CD4-positive, alpha-beta T cell (primary cell): ENCODE data around the gene TSEN2. TPM values are rescaled to one million over a fixed set of nuclear protein-coding genes. Genes with fewer than 3 reads are reported as not detected.

Source experiments
- ATAC-seq: fragments of 200-7000 bp; cut with Tn5 transposase; one replicate; pipeline ENCODE4 v1.10.0; 2022; ENCODE audit warnings: mild to moderate bottlenecking; ENCODE audit not compliant: poor library complexity
- CTCF ChIA-PET: fragments of 350-600 bp; sonication (Branson Sonifier 250); formaldehyde crosslinking; loops from one replicate; lab custom pipeline; 2021; ENCODE audit warnings: antibody characterized with exemption, inconsistent platforms; lab: Charles Lee
- POLR2A ChIA-PET: fragments of 350-600 bp; sonication (Branson Sonifier 250); formaldehyde crosslinking; loops from one replicate; lab custom pipeline; 2021; ENCODE audit warnings: antibody characterized with exemption, inconsistent platforms; lab: Charles Lee
- DNase-seq, 14 experiments: peaks; one replicate each; pipeline ENCODE4 v3.0.0-alpha.2; 2013 to 2020; ENCODE audit warnings: mixed read lengths in 2 of 14
- H3K27ac ChIP-seq, 2 donors: one replicate each; pipeline versions ENCODE4 v1.5.1 to v1.7.0; 2013; ENCODE audit warnings: low read length in 2 of 2, low read depth in 1 of 2, mild to moderate bottlenecking in 1 of 2
- H3K27me3 ChIP-seq, 2 experiments: 1 replicate in 1 of 2; 2 replicates in 1 of 2; pipeline versions ENCODE4 v1.6.1 to v1.7.0; 2013; ENCODE audit warnings: low read length in 2 of 2, control low read depth in 1 of 2, mild to moderate bottlenecking in 1 of 2, moderate library complexity in 1 of 2; ENCODE audit not compliant: insufficient read depth in 2 of 2, control insufficient read depth in 1 of 2
- H3K36me3 ChIP-seq: one replicate; pipeline ENCODE4 v1.6.1; 2013; ENCODE audit warnings: low read length, control low read depth; ENCODE audit not compliant: insufficient read depth
- H3K4me1 ChIP-seq: one replicate; pipeline ENCODE4 v1.6.1; 2013; ENCODE audit warnings: low read length, control low read depth; ENCODE audit not compliant: insufficient read depth
- H3K4me3 ChIP-seq: one replicate; pipeline ENCODE4 v1.5.1; 2013; ENCODE audit warnings: mild to moderate bottlenecking, low read length, moderate library complexity
- H3K9me3 ChIP-seq, 2 experiments: 1 replicate in 1 of 2; 2 replicates in 1 of 2; pipeline versions ENCODE4 v1.6.1 to v1.7.0; 2013; ENCODE audit warnings: low read length in 2 of 2, mild to moderate bottlenecking in 2 of 2, control low read depth in 1 of 2, moderate library complexity in 1 of 2; ENCODE audit not compliant: control insufficient read depth in 1 of 2, insufficient read depth in 1 of 2
- H3K27ac Mint-ChIP-seq: one replicate; pipeline ENCODE4 v1.8.0; 2020; ENCODE audit warnings: mixed read lengths
- H3K27me3 Mint-ChIP-seq: one replicate; pipeline ENCODE4 v1.8.0; 2021; ENCODE audit warnings: mixed read lengths
- H3K36me3 Mint-ChIP-seq: one replicate; pipeline ENCODE4 v1.8.0; 2021; ENCODE audit warnings: low read depth, mixed read lengths
- H3K4me1 Mint-ChIP-seq: one replicate; pipeline ENCODE4 v1.8.0; 2021; ENCODE audit warnings: low read depth, mixed read lengths
- H3K4me3 Mint-ChIP-seq: one replicate; pipeline ENCODE4 v1.8.0; 2020; ENCODE audit warnings: mild to moderate bottlenecking, mixed read lengths
- H3K9me3 Mint-ChIP-seq: one replicate; pipeline ENCODE4 v1.8.0; 2020; ENCODE audit warnings: mixed read lengths
- intact Hi-C, 2 experiments: fragments of 100-400 bp; cut with DNase I in 1 of 2; cut with micrococcal nuclease in 1 of 2; formaldehyde crosslinking; loops; one replicate each; pipeline versions ENCODE4 v1.15.1 to v1.9.0; 2023 to 2025; cut with DNase I, micrococcal nuclease
- total RNA-seq, 174 experiments: library from RNA in 2 of 174; stranded (reverse) in 2 of 174; gene quantifications; one replicate each; pipeline ENCODE4 v1.2.3 and lab custom pipeline; 2021 to 2026
- TF ChIP-seq, protein P1 (sequence below): fragments of 200-600 bp; IDR thresholded peaks from one replicate; pipeline ENCODE4 v1.8.0; 2022; ENCODE audit warnings: antibody characterized with exemption, mild to moderate bottlenecking

Gene TSEN2
- total RNA-seq, 2 experiments from 2014 or later = 8.0 to 8.2 TPM

DNA sequence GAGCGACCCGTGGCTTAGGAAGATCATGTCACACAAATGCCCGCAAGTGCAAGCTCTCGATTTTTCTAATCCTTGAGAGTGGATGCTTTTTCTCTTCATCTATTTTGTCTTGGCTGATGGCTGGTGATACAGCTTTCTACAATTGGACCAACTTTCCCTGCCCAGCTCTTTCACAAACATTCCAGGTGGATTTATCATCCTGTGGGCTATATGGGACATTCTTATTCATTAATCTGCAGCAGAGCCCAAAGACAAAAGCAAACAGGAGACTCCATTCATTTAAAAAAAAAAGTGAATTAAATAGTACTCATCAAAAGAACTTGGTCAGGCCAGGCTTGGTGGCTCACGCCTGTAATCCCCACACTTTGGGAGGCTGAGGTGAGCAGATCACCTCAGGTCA, 14.2 kb upstream of the TSEN2 start:
- H3K4me1 Mint-ChIP-seq = peaks cover 11% of the 10 kb centered on the region
- H3K4me1 ChIP-seq = peaks cover 12% of the 10 kb centered on the region
- H3K4me3 Mint-ChIP-seq = no peak overlapping the region
- H3K27me3 ChIP-seq = no peaks in the 10 kb centered on the region
- DNase-seq (no peak), ATAC-seq (no peak)
- POLR2A ChIA-PET = no interaction called here
- H3K27ac Mint-ChIP-seq = no peak overlapping the region
- H3K27me3 Mint-ChIP-seq = no peaks in the 10 kb centered on the region
- CTCF ChIA-PET = no interaction called here
- H3K9me3 Mint-ChIP-seq = no peaks in the 10 kb centered on the region
- H3K36me3 ChIP-seq = no peaks in the 10 kb centered on the region
- no peak overlapping the region for H3K27ac ChIP-seq
- no peaks in the 10 kb centered on the region for H3K36me3 Mint-ChIP-seq
- no peaks in the 10 kb centered on the region for H3K9me3 ChIP-seq
- intact Hi-C loops = no loop called here
- TF ChIP-seq, protein P1, sequence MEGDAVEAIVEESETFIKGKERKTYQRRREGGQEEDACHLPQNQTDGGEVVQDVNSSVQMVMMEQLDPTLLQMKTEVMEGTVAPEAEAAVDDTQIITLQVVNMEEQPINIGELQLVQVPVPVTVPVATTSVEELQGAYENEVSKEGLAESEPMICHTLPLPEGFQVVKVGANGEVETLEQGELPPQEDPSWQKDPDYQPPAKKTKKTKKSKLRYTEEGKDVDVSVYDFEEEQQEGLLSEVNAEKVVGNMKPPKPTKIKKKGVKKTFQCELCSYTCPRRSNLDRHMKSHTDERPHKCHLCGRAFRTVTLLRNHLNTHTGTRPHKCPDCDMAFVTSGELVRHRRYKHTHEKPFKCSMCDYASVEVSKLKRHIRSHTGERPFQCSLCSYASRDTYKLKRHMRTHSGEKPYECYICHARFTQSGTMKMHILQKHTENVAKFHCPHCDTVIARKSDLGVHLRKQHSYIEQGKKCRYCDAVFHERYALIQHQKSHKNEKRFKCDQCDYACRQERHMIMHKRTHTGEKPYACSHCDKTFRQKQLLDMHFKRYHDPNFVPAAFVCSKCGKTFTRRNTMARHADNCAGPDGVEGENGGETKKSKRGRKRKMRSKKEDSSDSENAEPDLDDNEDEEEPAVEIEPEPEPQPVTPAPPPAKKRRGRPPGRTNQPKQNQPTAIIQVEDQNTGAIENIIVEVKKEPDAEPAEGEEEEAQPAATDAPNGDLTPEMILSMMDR = no peak
- no peak overlapping the region for H3K4me3 ChIP-seq

DNA sequence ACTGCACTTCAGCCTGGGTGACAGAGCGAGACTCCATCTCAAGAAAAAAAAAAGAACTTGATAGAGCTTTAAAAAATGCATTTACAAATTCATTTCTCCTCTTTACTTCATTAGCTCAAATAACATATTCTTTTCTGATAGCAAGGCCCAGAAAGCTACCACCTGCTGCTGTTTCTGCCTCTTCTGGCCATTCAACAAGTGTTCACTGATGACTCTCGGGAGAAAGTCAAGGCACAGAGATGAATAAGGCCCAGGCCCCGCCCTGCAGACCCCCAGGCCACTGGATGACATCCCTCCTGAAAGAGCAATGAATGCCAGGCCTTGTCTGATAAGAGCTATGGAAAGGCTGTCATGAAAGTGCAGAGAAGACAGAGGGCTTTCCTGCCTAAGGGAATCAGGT, 13.6 kb upstream of the TSEN2 start:
- Mint-ChIP-seq H3K9me3 (no peaks in the 10 kb centered on the region), H3K27me3 (no peaks in the 10 kb centered on the region), H3K4me3 (no peak overlapping the region), H3K4me1 (peaks cover 11% of the 10 kb centered on the region), H3K36me3 (no peaks in the 10 kb centered on the region), H3K27ac (no peak overlapping the region)
- DNase-seq = no peak
- intact Hi-C loops = no loop called here
- ChIA-PET POLR2A (interaction anchor here (1.0 kb wide), 1 partner anchor 9 kb away, joined by 5 read pairs; no protein-coding TSS in a partner anchor), CTCF (no interaction called here)
- Histone ChIP-seq H3K4me3 (no peak overlapping the region), H3K9me3 (no peaks in the 10 kb centered on the region), H3K27me3 (no peaks in the 10 kb centered on the region), H3K27ac (no peak overlapping the region), H3K4me1 (peaks cover 12% of the 10 kb centered on the region), H3K36me3 (no peaks in the 10 kb centered on the region)
- ATAC-seq = no peak
- TF ChIP-seq, protein P1 = no peak

DNA sequence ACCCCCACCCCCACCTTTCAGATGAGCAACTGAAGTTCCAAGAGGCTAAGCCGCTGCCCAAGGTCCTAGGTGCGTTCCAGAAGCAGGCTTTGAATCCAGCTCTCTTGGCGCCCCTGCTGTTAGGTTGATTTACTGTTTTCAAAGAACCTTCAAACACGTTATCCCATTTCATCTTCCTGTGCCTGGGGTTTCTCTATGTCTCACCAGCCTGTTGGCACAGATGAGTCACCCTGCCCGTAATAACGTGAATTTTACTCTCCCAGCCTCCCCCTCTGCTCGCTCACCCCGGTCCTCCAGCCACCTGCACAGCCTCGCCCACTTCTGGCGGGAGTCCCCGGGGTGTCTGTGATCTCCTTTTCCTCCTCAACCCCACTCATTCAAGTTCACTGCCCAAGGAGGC, 13.0 kb upstream of the TSEN2 start:
- no peak overlapping the region for H3K27ac Mint-ChIP-seq
- H3K4me3 Mint-ChIP-seq = no peak overlapping the region
- ATAC-seq (peak; percentile 55), DNase-seq (peak in 4 of 14 experiments; percentile 8 to 56 (median 34))
- peaks cover 11% of the 10 kb centered on the region for H3K4me1 Mint-ChIP-seq
- POLR2A ChIA-PET = interaction anchor here (1.0 to 1.5 kb wide), 2 partner anchors 9 to 193 kb away, joined by 3 to 5 read pairs; partner anchors contain the start of gene RAF1
- Histone ChIP-seq H3K27me3 (no peaks in the 10 kb centered on the region), H3K27ac (no peak overlapping the region), H3K4me1 (peaks cover 12% of the 10 kb centered on the region), H3K9me3 (no peaks in the 10 kb centered on the region), H3K36me3 (no peaks in the 10 kb centered on the region), H3K4me3 (no peak overlapping the region)
- CTCF ChIA-PET = no interaction called here
- intact Hi-C loops = no loop called here
- TF ChIP-seq, protein P1 = no peak
- no peaks in the 10 kb centered on the region for H3K36me3 Mint-ChIP-seq
- no peaks in the 10 kb centered on the region for H3K9me3 Mint-ChIP-seq
- no peaks in the 10 kb centered on the region for H3K27me3 Mint-ChIP-seq
